ENCODE data around the gene DIRAS2. TPM values are rescaled to one million over a fixed set of nuclear protein-coding genes. Genes with fewer than 3 reads are reported as not detected.

DIRAS2 gene
- total and polyA plus RNA-seq, 9 donors = 0.07 to 0.25 (median 0.16) TPM; not detected in 3

DNA sequence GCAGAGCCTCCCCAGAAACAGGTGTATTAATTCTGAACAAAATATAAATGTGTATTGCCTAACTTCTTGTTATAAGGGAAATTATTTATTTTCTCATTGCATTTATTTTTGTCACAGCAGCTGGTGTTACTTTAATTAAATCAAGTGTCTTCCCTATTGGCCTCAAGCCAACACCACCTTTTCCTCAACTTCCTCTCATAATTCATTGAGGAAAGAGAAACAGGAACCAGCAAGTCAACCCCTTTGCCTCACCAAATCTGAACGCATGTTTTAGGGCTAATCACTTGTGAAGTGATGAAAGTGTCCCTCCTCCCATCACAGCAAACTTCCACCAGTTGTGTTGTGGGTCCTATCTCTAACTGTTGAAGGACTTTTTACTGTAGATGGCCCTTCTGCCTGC, 73.1 kb downstream of the DIRAS2 start:
- Histone ChIP-seq H3K4me3 (no peak overlapping the region), H3K4me1 (ENCODE audit: insufficient read depth) (no peaks in the 10 kb centered on the region), H3K27ac (no peak overlapping the region), H3K27me3 (no peaks in the 10 kb centered on the region), H3K9me3 (no peaks in the 10 kb centered on the region), H3K36me3 (no peaks in the 10 kb centered on the region)
- DNase-seq = no peak
- TF ChIP-seq EP300 (IDR thresholded peaks at IDR 0.05) (no peak), POLR2A (IDR thresholded peaks at IDR 0.05) (no peak), CTCF (IDR thresholded peaks at IDR 0.05) (no peak)
- 39 to 45% (median 45%) methylated on average over 1 of the region's 1 CpG for WGBS, 3 donors
- intact Hi-C loops (cut with DNase I) = no loop called here

DNA sequence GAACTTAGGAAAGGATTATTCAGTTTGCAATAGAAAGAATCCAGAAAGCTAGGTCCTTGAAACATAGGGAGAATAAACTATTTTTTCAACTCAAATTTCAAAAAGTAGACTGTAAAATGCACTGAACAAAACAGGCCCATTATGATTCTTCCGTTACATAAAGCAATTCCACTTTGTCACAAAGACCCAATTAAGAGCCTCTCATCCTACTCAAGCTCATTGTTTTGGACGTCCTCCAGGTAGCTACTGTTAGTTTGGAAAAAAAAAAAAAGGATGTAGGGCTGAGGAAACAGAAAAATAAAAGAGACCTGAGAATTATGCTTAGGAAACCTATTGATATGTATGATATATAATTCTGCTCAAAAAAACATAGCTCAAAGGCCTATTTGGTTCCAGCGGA, 74.0 kb downstream of the DIRAS2 start:
- 48 to 50% (median 49%) methylated on average over 3 of the region's 3 CpGs for WGBS, 3 donors
- no peaks in the 10 kb centered on the region for H3K27me3 ChIP-seq
- no peak overlapping the region for H3K4me3 ChIP-seq
- intact Hi-C loops (cut with DNase I) = no loop called here
- H3K9me3 ChIP-seq = no peaks in the 10 kb centered on the region
- no peak for TF ChIP-seq POLR2A (IDR thresholded peaks at IDR 0.05)
- TF ChIP-seq CTCF (IDR thresholded peaks at IDR 0.05) = no peak
- TF ChIP-seq EP300 (IDR thresholded peaks at IDR 0.05) = no peak
- H3K4me1 ChIP-seq (ENCODE audit: insufficient read depth) = no peaks in the 10 kb centered on the region
- H3K36me3 ChIP-seq = no peaks in the 10 kb centered on the region
- no peak for DNase-seq
- no peak overlapping the region for H3K27ac ChIP-seq

DNA sequence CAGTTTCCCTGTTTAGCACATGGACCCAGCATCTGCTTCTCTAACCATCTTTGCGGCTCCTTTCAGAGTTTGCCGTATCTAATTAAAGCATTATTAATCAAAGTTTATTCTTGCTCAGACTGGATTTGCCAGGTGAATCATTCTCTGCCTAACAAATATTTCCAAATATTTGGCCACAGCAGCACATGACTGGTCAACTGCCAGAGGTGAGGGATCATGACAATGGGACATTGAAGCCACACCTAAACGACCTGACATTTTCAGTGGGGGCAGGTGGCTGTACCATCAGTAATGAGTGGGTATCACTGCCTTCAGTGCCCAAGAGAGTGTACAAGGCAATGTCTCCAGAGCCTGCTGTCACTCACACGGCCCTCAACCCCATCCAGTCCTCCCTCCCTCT, 80.4 kb downstream of the DIRAS2 start:
- Histone ChIP-seq H3K27ac (no peak overlapping the region), H3K4me3 (no peak overlapping the region), H3K4me1 (ENCODE audit: insufficient read depth) (no peaks in the 10 kb centered on the region), H3K36me3 (no peaks in the 10 kb centered on the region), H3K9me3 (no peaks in the 10 kb centered on the region), H3K27me3 (no peaks in the 10 kb centered on the region)
- 83 to 85% (median 83%) methylated on average over 4 of the region's 4 CpGs for WGBS, 3 donors
- intact Hi-C loops (cut with DNase I) = no loop called here
- TF ChIP-seq POLR2A (IDR thresholded peaks at IDR 0.05) = no peak
- TF ChIP-seq EP300 (IDR thresholded peaks at IDR 0.05) = no peak
- no peak for TF ChIP-seq CTCF (IDR thresholded peaks at IDR 0.05)
- no peak for DNase-seq

Other genes starting within 250 kb of the DIRAS2 start
- 10 to 100 TPM in 3 of 7 donors, 1 to 10 TPM in 4; 2.4 to 12.0 (median 8.6) TPM for gene SYK, start 159.0 kb upstream of the DIRAS2 start, total RNA-seq
- gene SYK, start 159.0 kb upstream of the DIRAS2 start, polyA plus RNA-seq = 1 to 10 TPM; 1.4 to 9.2 TPM

Data from ovary (tissue), 9 donors.